ENCODE data around the gene FBXL4.

The FBXL4 gene

GRCh38 chr6:98821756-98822405 is 125.9 kb downstream of the FBXL4 start:
- H3K27me3 ChIP-seq (replicated peaks; ENCODE audit: control insufficient read depth, insufficient read depth, low read length, poor library complexity, severe bottlenecking), result peaks cover 44% of the 10 kb centered on the region
- peaks cover 7% of the 10 kb centered on the region for H3K4me1 ChIP-seq (ENCODE audit: control insufficient read depth, insufficient read depth, low read length, poor library complexity, severe bottlenecking)
- no peaks in the 10 kb centered on the region for H3K9me3 ChIP-seq (ENCODE audit: control insufficient read depth, low read length)
- DNase-seq, result no peak
- no peak overlapping the region for H3K27ac ChIP-seq (ENCODE audit: insufficient read depth, low read length, poor library complexity, severe bottlenecking)
- H3K36me3 ChIP-seq (ENCODE audit: control insufficient read depth, insufficient read depth, low read length), result no peaks in the 10 kb centered on the region
- no peak overlapping the region for H3K4me3 ChIP-seq (ENCODE audit: insufficient read depth, low read depth, low read length, poor library complexity, severe bottlenecking)
